ENCODE results near the gene THAP12. TPM values are rescaled to one million over a fixed set of nuclear protein-coding genes. Genes with fewer than 3 reads are reported as not detected.

The THAP12 gene
- polyA plus RNA-seq, 2 of the 4 experiments (the other 2 are of a cell fraction) = 34.6 to 82.4 TPM

DNA sequence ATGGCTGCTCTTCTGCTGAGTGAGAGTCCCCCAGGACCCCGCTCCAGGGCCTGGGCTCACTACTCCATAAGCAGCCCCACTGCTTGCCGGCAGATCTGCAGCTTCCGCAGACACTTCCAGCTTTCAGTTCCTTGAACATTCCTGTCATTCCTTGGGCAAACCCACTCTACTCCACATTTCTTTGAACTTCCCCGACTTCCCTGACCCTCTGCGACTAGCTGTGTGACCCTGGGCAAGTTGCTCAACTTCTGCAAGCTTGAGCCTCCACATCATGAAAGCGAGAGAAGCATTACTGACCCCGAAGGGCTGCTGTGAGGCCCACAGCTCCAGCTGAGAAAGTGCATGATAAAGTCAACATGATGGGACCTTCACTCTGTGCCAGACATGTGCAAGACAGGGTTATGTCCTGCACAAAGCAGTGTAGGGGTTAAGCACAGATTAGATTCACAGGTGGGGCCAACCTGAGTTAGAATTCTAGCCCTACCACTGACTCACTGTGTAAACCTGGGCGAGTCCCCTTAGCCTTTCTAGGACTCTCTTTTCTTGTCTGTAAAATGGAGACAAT lies 51.8 kb downstream of the THAP12 start:
- H3K4me1 ChIP-seq = no peaks in the 10 kb centered on the region
- 50% methylated on average over 8 of the region's 8 CpGs for WGBS (ENCODE audit: missing lambda C conversion rate)
- CTCF ChIA-PET = interaction anchor here (2.4 to 3.4 kb wide), 2 partner anchors 11 to 122 kb away, joined by 17 to 23 read pairs; partner anchors contain the start of gene WNT11
- FAIRE-seq = no peak
- H3K4me2 ChIP-seq = no peak overlapping the region
- no peak; a peak in 2 of 6 replicates for ATAC-seq
- no peak overlapping the region for H3K4me3 ChIP-seq
- TF ChIP-seq HOXB5 (CRISPR knock-in tag; IDR thresholded peaks at IDR 0.05) = no peak
- no peak for TF ChIP-seq HOXB13 (CRISPR knock-in tag; IDR thresholded peaks at IDR 0.05; ENCODE audit: low read depth)
- no peak for TF ChIP-seq HOXA7 (CRISPR knock-in tag; IDR thresholded peaks at IDR 0.05)
- TF ChIP-seq CBX2 (IDR thresholded peaks at IDR 0.05; ENCODE audit: borderline replicate concordance, low read depth) = no peak
- TF ChIP-seq EHMT2 (IDR thresholded peaks at IDR 0.05; ENCODE audit: low read depth) = no peak
- TF ChIP-seq KDM5A (IDR thresholded peaks at IDR 0.05) = no peak
- TF ChIP-seq, protein P1, sequence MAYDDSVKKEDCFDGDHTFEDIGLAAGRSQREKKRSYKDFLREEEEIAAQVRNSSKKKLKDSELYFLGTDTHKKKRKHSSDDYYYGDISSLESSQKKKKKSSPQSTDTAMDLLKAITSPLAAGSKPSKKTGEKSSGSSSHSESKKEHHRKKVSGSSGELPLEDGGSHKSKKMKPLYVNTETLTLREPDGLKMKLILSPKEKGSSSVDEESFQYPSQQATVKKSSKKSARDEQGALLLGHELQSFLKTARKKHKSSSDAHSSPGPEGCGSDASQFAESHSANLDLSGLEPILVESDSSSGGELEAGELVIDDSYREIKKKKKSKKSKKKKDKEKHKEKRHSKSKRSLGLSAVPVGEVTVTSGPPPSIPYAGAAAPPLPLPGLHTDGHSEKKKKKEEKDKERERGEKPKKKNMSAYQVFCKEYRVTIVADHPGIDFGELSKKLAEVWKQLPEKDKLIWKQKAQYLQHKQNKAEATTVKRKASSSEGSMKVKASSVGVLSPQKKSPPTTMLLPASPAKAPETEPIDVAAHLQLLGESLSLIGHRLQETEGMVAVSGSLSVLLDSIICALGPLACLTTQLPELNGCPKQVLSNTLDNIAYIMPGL (CRISPR knock-in tag; IDR thresholded peaks at IDR 0.05; ENCODE audit: borderline replicate concordance) = no peak
- no peak for TF ChIP-seq KDM1A (IDR thresholded peaks at IDR 0.05; ENCODE audit: low read depth)
- H3K27ac ChIP-seq = no peak overlapping the region
- POLR2A ChIA-PET = no interaction called here
- DNase-seq (ENCODE audit: low read depth in 1 of 2, low spot score in 1 of 2) = no peak
- H3K9me3 ChIP-seq = peaks cover 1% of the 10 kb centered on the region; the same call in 1 of the 3 replicates

DNA sequence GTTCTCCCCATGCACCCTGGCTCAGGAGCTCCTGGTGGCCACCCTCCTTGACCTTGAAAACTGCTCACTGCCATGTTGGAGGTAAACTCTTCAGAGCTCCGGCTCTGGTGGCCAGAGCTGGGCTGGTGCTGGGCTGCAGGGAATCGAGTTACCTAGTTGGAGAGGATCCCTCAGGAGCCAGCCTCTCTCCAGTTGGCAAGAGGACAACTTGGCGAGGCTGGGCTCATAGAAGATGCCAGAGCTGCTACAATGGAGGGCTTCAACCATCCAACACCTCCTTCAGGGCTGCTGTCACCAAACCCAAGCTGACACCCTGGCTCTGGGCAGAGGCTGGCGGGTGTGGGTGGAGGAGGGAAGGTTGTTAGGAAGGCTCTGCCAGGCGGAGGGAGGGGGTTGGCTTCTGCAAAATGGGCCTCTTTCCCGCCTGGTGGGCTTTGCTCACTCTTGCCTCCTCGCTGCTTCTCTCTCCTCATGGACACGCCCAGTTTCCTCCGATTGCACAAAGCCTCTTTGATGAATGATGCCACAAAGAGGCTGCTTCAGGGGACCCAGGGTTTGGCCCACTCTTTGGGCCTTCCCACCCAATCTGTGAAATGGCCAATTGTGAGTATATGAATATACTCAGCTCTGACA lies 53.1 kb downstream of the THAP12 start:
- CTCF ChIA-PET = interaction anchor here (0.8 to 3.4 kb wide), 5 partner anchors 9 to 779 kb away, joined by 3 to 23 read pairs (median 3); partner anchors contain the start of gene WNT11

GRCh38 chr11:76327202-76327601 lies 53.7 kb downstream of the THAP12 start:
- DNase-seq (ENCODE audit: low read depth in 1 of 2, low spot score in 1 of 2) (no peak), ATAC-seq (no peak), FAIRE-seq (no peak)
- Histone ChIP-seq H3K27ac (no peak overlapping the region), H3K4me1 (no peaks in the 10 kb centered on the region), H3K9me3 (no peaks in the 10 kb centered on the region), H3K4me3 (no peak overlapping the region), H3K4me2 (no peak overlapping the region)
- 20% methylated on average over 1 of the region's 1 CpG for WGBS (ENCODE audit: missing lambda C conversion rate)
- TF ChIP-seq NFE2L2 (conservative IDR thresholded peaks at IDR 0.05; ENCODE audit: low read length) = no peak
- TF ChIP-seq, protein P2, sequence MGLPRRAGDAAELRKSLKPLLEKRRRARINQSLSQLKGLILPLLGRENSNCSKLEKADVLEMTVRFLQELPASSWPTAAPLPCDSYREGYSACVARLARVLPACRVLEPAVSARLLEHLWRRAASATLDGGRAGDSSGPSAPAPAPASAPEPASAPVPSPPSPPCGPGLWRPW (IDR thresholded peaks at IDR 0.05) = no peak
- TF ChIP-seq RFX5 (IDR thresholded peaks at IDR 0.05) = no peak
- no peak for TF ChIP-seq MAFK (IDR thresholded peaks at IDR 0.05; ENCODE audit: partially characterized antibody)
- no peak for TF ChIP-seq ZSCAN20 (CRISPR knock-in tag; IDR thresholded peaks at IDR 0.05)
- TF ChIP-seq, protein P3, sequence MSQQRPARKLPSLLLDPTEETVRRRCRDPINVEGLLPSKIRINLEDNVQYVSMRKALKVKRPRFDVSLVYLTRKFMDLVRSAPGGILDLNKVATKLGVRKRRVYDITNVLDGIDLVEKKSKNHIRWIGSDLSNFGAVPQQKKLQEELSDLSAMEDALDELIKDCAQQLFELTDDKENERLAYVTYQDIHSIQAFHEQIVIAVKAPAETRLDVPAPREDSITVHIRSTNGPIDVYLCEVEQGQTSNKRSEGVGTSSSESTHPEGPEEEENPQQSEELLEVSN (IDR thresholded peaks at IDR 0.05; ENCODE audit: borderline replicate concordance, low read depth) = no peak
- TF ChIP-seq RAD21 (conservative IDR thresholded peaks at IDR 0.05 in 1 of 2, IDR thresholded peaks at IDR 0.05 in 1 of 2) = no peak
- POLR2A ChIA-PET = no interaction called here
- CTCF ChIA-PET = interaction anchor here (0.8 to 3.4 kb wide), 3 partner anchors 9 to 120 kb away, joined by 3 to 23 read pairs (median 17); partner anchors contain the start of gene WNT11

More for the DNA sequence above, 53.1 kb downstream of the THAP12 start:
- POLR2A ChIA-PET = no interaction called here
- no peak for DNase-seq (ENCODE audit: low read depth in 1 of 2, low spot score in 1 of 2)
- Histone ChIP-seq H3K4me2 (no peak overlapping the region), H3K4me3 (no peak overlapping the region), H3K4me1 (no peaks in the 10 kb centered on the region), H3K9me3 (no peaks in the 10 kb centered on the region), H3K27ac (no peak overlapping the region)
- ATAC-seq = no peak
- 72% methylated on average over 9 of the region's 9 CpGs for WGBS (ENCODE audit: missing lambda C conversion rate)
- no peak for TF ChIP-seq CHD4 (IDR thresholded peaks at IDR 0.05; ENCODE audit: borderline replicate concordance)
- TF ChIP-seq ZFP36 (IDR thresholded peaks at IDR 0.05; ENCODE audit: borderline replicate concordance, partially characterized antibody) = no peak
- TF ChIP-seq MAX (IDR thresholded peaks at IDR 0.05) = no peak
- TF ChIP-seq JUNB (IDR thresholded peaks at IDR 0.05) = no peak
- no peak for TF ChIP-seq PBX3 (IDR thresholded peaks at IDR 0.05)
- TF ChIP-seq RNF2 (IDR thresholded peaks at IDR 0.05; ENCODE audit: borderline replicate concordance, low read depth) = no peak
- TF ChIP-seq HOXB13 (CRISPR knock-in tag; IDR thresholded peaks at IDR 0.05; ENCODE audit: low read depth) = no peak
- TF ChIP-seq MAFK (IDR thresholded peaks at IDR 0.05; ENCODE audit: partially characterized antibody) = no peak
- no peak for TF ChIP-seq FOXS1 (CRISPR knock-in tag; IDR thresholded peaks at IDR 0.05)
- TF ChIP-seq EHF (CRISPR knock-in tag; IDR thresholded peaks at IDR 0.05) = no peak
- no peak for TF ChIP-seq ZSCAN20 (CRISPR knock-in tag; IDR thresholded peaks at IDR 0.05)
- no peak for TF ChIP-seq EHMT2 (IDR thresholded peaks at IDR 0.05; ENCODE audit: low read depth)
- TF ChIP-seq RARB (CRISPR knock-in tag; IDR thresholded peaks at IDR 0.05) = no peak
- no peak for TF ChIP-seq HOXB5 (CRISPR knock-in tag; IDR thresholded peaks at IDR 0.05)
- no peak for TF ChIP-seq NPAS2 (CRISPR knock-in tag; IDR thresholded peaks at IDR 0.05; ENCODE audit: borderline replicate concordance)
- TF ChIP-seq BHLHE40 (IDR thresholded peaks at IDR 0.05; ENCODE audit: low read depth, low read length) = no peak
- FAIRE-seq = no peak
